HG03432 (cell line): ENCODE results near the gene SCGN.

ENCODE experiments used
- ATAC-seq: cut with Tn5 transposase; IDR thresholded peaks from one replicate; pipeline ENCODE4 v1.9.1; 2021; ENCODE audit warnings: mild to moderate bottlenecking, moderate library complexity; ENCODE audit not compliant: unreplicated experiment

The SCGN gene

GRCh38 chr6:25640446-25640845, 11.6 kb upstream of the SCGN start:
- no peak for ATAC-seq

GRCh38 chr6:25640891-25641290, 11.1 kb upstream of the SCGN start:
- ATAC-seq: no peak

GRCh38 chr6:25641377-25641776, 10.6 kb upstream of the SCGN start:
- no peak for ATAC-seq

- no peak for ATAC-seq
Observed at GRCh38 chr6:25641940-25642666, 9.9 kb upstream of the SCGN start.

- no peak for ATAC-seq
Observed at GRCh38 chr6:25642667-25643328, 9.2 kb upstream of the SCGN start.

GRCh38 chr6:25645916-25646315, 6.1 kb upstream of the SCGN start:
- no peak for ATAC-seq

GRCh38 chr6:25649611-25650010, 2.4 kb upstream of the SCGN start:
- no peak for ATAC-seq

GRCh38 chr6:25655723-25656122, 3.7 kb downstream of the SCGN start:
- no peak for ATAC-seq

- ATAC-seq: no peak
Observed at GRCh38 chr6:25659633-25660368, 7.8 kb downstream of the SCGN start.

GRCh38 chr6:25660512-25660911, 8.5 kb downstream of the SCGN start:
- ATAC-seq: no peak

- no peak for ATAC-seq
Observed at GRCh38 chr6:25661129-25661779, 9.2 kb downstream of the SCGN start.

GRCh38 chr6:25665455-25665854, 13.4 kb downstream of the SCGN start:
- no peak for ATAC-seq

GRCh38 chr6:25669413-25669812, 17.4 kb downstream of the SCGN start:
- no peak for ATAC-seq

GRCh38 chr6:25670208-25670607, 18.2 kb downstream of the SCGN start:
- no peak for ATAC-seq

- no peak for ATAC-seq
Observed at GRCh38 chr6:25670793-25671513, 18.9 kb downstream of the SCGN start.

GRCh38 chr6:25671652-25672051, 19.6 kb downstream of the SCGN start:
- no peak for ATAC-seq

- no peak for ATAC-seq
Observed at GRCh38 chr6:25675167-25675566, 23.2 kb downstream of the SCGN start.

- no peak for ATAC-seq
Observed at GRCh38 chr6:25676775-25677174, 24.8 kb downstream of the SCGN start.

- no peak for ATAC-seq
Observed at GRCh38 chr6:25681848-25682247, 29.8 kb downstream of the SCGN start.

- no peak for ATAC-seq
Observed at GRCh38 chr6:25682324-25682723, 30.3 kb downstream of the SCGN start.

- ATAC-seq: no peak
Observed at GRCh38 chr6:25684565-25684964, 32.5 kb downstream of the SCGN start.
